Left ventricle myocardium inferior (tissue), 1 donor: ENCODE data around the gene NPTX1. TPM values are rescaled to one million over a fixed set of nuclear protein-coding genes. Genes with fewer than 3 reads are reported as not detected.

Experiments
- DNase-seq: peaks from one replicate; pipeline ENCODE4 v3.0.0-alpha.2; 2020
- H3K27ac ChIP-seq: fragments of 200-600 bp; replicated peaks from 2 replicates; pipeline ENCODE4 v1.8.0; 2021
- H3K27me3 ChIP-seq: fragments of 200-600 bp; 2 replicates; pipeline ENCODE4 v1.8.0; 2021; ENCODE audit warnings: low read depth
- H3K36me3 ChIP-seq: fragments of 200-600 bp; 2 replicates; pipeline ENCODE4 v1.8.0; 2021
- H3K4me1 ChIP-seq: fragments of 200-600 bp; 2 replicates; pipeline ENCODE4 v1.8.0; 2021
- H3K4me3 ChIP-seq: fragments of 200-600 bp; 2 replicates; pipeline ENCODE4 v1.8.0; 2021; ENCODE audit warnings: mild to moderate bottlenecking, moderate library complexity
- H3K9me3 ChIP-seq: fragments of 200-600 bp; replicated peaks from 2 replicates; pipeline ENCODE4 v1.8.0; 2021
- intact Hi-C: fragments of 100-400 bp; cut with micrococcal nuclease; formaldehyde crosslinking; loops from one replicate; pipeline ENCODE4 v1.11.0; 2022
- total RNA-seq: library from RNA; stranded (reverse); fragmentation: NEBNext Ultra II Directional; extraction: Animal tissue kit (Norgen Biotek cat#: 25700); gene quantifications from one replicate; pipeline ENCODE4 v1.2.1, GENCODE V29; 2021
- TF ChIP-seq, protein P1 (sequence below): fragments of 200-600 bp; IDR thresholded peaks from 2 replicates; pipeline ENCODE4 v1.8.0; 2021; ENCODE audit warnings: antibody characterized with exemption, mild to moderate bottlenecking, borderline replicate concordance
- donor health status: DM: no; HTN: yes; CAD: no; lungs with severe emphysema.

The NPTX1 gene
- total RNA-seq, 1 donor from 2014 or later = not detected

DNA sequence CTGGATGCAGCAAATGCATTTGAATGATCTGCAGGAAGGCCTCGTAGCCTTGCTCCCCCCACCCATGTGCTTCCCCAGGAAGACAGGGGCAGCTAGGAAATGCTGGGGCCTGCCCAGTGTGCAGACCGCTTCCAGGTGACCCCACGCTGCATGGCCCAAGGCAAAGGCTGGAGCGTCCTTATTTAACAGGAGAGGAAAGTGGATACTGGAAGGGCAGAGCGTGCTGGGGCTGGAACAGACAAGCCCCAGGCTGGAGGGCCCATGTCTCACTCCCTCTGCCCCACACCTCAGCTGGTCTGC, 26.1 kb upstream of the NPTX1 start:
- TF ChIP-seq, protein P1, sequence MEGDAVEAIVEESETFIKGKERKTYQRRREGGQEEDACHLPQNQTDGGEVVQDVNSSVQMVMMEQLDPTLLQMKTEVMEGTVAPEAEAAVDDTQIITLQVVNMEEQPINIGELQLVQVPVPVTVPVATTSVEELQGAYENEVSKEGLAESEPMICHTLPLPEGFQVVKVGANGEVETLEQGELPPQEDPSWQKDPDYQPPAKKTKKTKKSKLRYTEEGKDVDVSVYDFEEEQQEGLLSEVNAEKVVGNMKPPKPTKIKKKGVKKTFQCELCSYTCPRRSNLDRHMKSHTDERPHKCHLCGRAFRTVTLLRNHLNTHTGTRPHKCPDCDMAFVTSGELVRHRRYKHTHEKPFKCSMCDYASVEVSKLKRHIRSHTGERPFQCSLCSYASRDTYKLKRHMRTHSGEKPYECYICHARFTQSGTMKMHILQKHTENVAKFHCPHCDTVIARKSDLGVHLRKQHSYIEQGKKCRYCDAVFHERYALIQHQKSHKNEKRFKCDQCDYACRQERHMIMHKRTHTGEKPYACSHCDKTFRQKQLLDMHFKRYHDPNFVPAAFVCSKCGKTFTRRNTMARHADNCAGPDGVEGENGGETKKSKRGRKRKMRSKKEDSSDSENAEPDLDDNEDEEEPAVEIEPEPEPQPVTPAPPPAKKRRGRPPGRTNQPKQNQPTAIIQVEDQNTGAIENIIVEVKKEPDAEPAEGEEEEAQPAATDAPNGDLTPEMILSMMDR = no peak
- no peak for DNase-seq
- peaks cover 95% of the 10 kb centered on the region for H3K27me3 ChIP-seq
- no peaks in the 10 kb centered on the region for H3K9me3 ChIP-seq
- peaks cover 6% of the 10 kb centered on the region for H3K4me1 ChIP-seq
- no peaks in the 10 kb centered on the region for H3K36me3 ChIP-seq
- no peak overlapping the region for H3K4me3 ChIP-seq
- no peak overlapping the region for H3K27ac ChIP-seq
- intact Hi-C loops = no loop called here

DNA sequence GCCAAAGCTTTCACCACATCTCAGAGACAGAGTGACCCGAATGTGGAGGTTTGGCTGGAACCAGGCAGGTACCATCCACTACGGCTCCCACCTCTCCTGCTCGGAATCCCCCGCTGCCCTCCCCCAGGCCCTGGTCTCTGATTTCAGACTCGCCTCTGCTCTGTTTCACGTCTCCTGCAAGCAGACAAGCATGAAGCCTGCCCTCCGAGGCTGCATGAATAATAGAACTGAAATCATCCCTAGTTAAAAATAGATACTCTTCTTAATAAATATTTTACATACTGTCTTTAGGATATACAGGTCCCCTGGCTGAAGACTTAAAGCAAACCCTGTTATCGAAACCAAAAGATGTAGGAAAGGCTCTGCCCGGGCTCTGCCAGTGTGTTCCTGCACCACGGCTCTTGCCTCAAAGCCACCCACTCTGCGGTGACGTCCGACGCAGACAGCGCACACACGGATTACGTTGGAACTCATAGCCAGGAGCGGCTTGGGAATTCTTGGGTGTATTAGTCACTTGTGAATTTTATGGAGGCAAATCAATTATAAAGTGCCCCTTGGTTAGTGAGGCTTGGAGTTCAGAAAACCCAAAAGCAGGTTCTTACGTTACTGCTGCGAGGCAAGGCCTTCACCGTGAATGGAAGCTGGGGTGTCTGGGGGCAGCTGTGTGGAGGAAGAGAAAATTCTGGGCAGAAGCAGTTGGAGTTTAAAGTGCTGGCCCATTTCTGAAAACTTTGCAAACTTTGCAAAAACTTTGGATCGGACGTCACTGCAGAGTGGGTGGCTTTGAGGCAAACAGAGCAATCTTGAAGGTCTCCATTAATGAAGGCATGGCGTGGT, 25.6 kb upstream of the NPTX1 start:
- no peak overlapping the region for H3K27ac ChIP-seq
- peaks cover 95% of the 10 kb centered on the region for H3K27me3 ChIP-seq
- H3K9me3 ChIP-seq = no peaks in the 10 kb centered on the region
- H3K4me3 ChIP-seq = no peak overlapping the region
- intact Hi-C loops = no loop called here
- no peaks in the 10 kb centered on the region for H3K36me3 ChIP-seq
- H3K4me1 ChIP-seq = peaks cover 6% of the 10 kb centered on the region
- no peak for DNase-seq
- TF ChIP-seq, protein P1 = no peak

GRCh38 chr17:80499961-80500665, 23.7 kb upstream of the NPTX1 start:
- Histone ChIP-seq H3K27ac (no peak overlapping the region), H3K27me3 (peaks cover 86% of the 10 kb centered on the region), H3K4me1 (peaks cover 6% of the 10 kb centered on the region), H3K9me3 (no peaks in the 10 kb centered on the region), H3K36me3 (no peaks in the 10 kb centered on the region), H3K4me3 (no peak overlapping the region)
- TF ChIP-seq, protein P1 = no peak
- intact Hi-C loops = no loop called here
- no peak for DNase-seq

DNA sequence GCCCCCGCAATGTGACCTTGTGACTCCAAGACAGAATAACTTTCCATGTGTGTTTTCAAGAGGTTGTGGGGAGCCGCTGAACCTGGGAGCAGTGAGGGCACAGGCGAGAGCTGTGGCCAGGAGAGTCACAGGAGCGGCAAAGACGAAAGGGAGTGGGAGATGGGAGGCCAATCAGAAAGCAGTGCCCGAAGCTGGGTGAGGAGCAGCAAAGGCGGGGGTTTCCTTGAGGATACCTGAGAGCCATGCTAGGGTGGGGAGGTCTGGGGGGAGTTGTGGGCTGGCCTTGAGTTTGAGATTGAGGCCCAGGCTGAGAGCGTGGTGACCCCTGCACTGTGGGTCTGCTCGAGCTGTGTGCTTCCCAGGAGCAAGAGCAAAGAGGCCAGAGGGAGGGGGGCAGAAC, 23.2 kb upstream of the NPTX1 start:
- Histone ChIP-seq H3K4me1 (peaks cover 6% of the 10 kb centered on the region), H3K36me3 (no peaks in the 10 kb centered on the region), H3K27ac (no peak overlapping the region), H3K9me3 (no peaks in the 10 kb centered on the region), H3K4me3 (no peak overlapping the region), H3K27me3 (peaks cover 86% of the 10 kb centered on the region)
- TF ChIP-seq, protein P1 = no peak
- intact Hi-C loops = no loop called here
- DNase-seq = no peak

DNA sequence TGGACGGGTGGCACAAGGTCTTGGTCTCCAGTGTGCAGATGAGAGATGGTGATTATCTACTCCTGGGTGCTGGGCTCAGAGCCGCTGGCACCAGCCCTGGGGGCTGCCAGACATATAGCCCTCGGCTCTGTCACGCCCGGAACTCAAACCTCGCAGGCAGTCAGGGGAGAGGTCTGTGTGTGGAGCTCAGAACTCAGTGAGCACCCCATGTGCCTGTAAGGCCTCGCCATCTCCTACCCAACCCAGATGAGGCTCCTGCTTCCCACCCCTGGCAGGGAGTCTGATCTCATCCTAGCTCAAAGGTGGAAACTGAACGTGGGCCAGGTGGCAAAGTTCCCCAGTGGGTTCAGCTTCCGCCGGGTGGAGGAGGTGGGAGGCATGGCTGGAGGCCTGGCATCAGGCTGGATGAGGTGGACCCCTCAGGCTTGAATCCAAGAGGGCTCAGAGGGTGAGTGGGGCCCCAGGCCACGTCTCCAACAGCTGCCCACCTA, 22.6 kb upstream of the NPTX1 start:
- H3K27ac ChIP-seq = no peak overlapping the region
- H3K27me3 ChIP-seq = peaks cover 86% of the 10 kb centered on the region
- no peak overlapping the region for H3K4me3 ChIP-seq
- intact Hi-C loops = no loop called here
- H3K9me3 ChIP-seq = no peaks in the 10 kb centered on the region
- peaks cover 6% of the 10 kb centered on the region for H3K4me1 ChIP-seq
- no peaks in the 10 kb centered on the region for H3K36me3 ChIP-seq
- no peak for DNase-seq
- TF ChIP-seq, protein P1 = no peak
